Measurements from ENCODE around the gene DKKL1.

Gene DKKL1

GRCh38 chr19:49347191-49347590, 16.5 kb upstream of the DKKL1 start:
- DNase-seq (ENCODE audit: low read depth) = no peak
- TF ChIP-seq CTCF (conservative IDR thresholded peaks at IDR 0.05; ENCODE audit: low read depth, low read length) = no peak
- H3K4me3 ChIP-seq (ENCODE audit: low read length) = no peak overlapping the region

- TF ChIP-seq CTCF (conservative IDR thresholded peaks at IDR 0.05; ENCODE audit: low read depth, low read length) = peak; percentile 34
- no peak for DNase-seq (ENCODE audit: low read depth)
- H3K4me3 ChIP-seq (ENCODE audit: low read length) = no peak overlapping the region
Observed at GRCh38 chr19:49347835-49348234, 15.8 kb upstream of the DKKL1 start.

GRCh38 chr19:49348305-49349189, 15.1 kb upstream of the DKKL1 start:
- no peak for TF ChIP-seq CTCF (conservative IDR thresholded peaks at IDR 0.05; ENCODE audit: low read depth, low read length)
- H3K4me3 ChIP-seq (ENCODE audit: low read length) = no peak overlapping the region
- no peak for DNase-seq (ENCODE audit: low read depth)

- TF ChIP-seq CTCF (conservative IDR thresholded peaks at IDR 0.05; ENCODE audit: low read depth, low read length) = no peak
Observed at GRCh38 chr19:49349567-49349966, 14.1 kb upstream of the DKKL1 start.

GRCh38 chr19:49355909-49356353, 7.7 kb upstream of the DKKL1 start:
- no peak for TF ChIP-seq CTCF (conservative IDR thresholded peaks at IDR 0.05; ENCODE audit: low read depth, low read length)
- no peak for DNase-seq (ENCODE audit: low read depth)
- H3K4me3 ChIP-seq (ENCODE audit: low read length) = no peak overlapping the region

More at GRCh38 chr19:49349567-49349966, 14.1 kb upstream of the DKKL1 start:
- no peak for DNase-seq (ENCODE audit: low read depth)
- no peak overlapping the region for H3K4me3 ChIP-seq (ENCODE audit: low read length)

- no peak overlapping the region for H3K4me3 ChIP-seq (ENCODE audit: low read length)
- DNase-seq (ENCODE audit: low read depth) = no peak
- no peak for TF ChIP-seq CTCF (conservative IDR thresholded peaks at IDR 0.05; ENCODE audit: low read depth, low read length)
Observed at GRCh38 chr19:49356382-49356781, 7.3 kb upstream of the DKKL1 start.

GRCh38 chr19:49357186-49357585, 6.5 kb upstream of the DKKL1 start:
- H3K4me3 ChIP-seq (ENCODE audit: low read length) = no peak overlapping the region
- no peak for TF ChIP-seq CTCF (conservative IDR thresholded peaks at IDR 0.05; ENCODE audit: low read depth, low read length)
- DNase-seq (ENCODE audit: low read depth) = no peak
